Measurements from ENCODE around the gene CARD11.

Gene CARD11

DNA sequence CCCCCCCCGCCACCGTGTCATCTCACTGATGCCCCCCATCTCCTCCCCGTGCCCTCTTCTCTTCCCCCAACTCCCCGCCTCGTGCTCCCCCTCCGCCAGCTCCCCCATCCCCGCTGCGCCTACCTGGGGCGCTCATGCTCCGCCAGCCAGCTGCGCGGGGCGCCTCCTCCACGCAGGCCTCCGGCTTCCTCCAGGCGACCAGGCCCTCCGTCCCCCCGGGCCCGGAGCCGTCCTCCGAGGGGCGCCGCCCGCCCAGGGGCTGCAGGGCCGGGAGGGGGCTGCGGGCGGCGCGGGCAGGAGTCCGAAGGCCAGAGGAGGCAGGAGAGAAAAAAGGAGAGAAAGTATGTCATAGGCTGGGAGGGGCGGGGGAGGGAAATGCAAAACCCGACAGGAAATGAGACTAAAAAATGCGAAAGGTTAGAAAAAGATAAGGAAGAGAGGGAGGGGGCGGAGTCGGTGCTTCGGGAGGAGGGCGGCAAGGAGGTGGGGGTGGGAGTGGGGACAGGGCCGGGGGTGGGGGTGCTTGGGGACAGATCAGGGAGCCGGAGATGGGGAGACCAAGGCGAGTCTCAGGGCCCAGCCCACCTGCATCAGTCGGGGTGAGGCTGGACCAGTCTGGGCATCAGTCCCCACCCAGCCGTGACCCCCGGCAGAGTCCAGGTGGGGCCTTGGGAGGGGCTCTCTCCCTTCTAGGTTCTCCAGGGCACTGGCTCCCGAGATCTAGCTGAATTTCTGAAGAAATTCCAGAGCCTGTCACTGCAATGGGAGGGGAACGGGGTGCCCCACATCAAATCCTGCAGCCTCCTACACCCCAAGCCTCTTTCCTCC, at the start of gene CARD11:
TSS of gene CARD11 (minus strand) at position 324 of the 828 bp plus-strand sequence. CDS start 85,361 bp downstream, outside the sequence.
- peaks cover 22% of the 10 kb centered on the region for H3K4me1 Mint-ChIP-seq
- peak; percentile 25 for DNase-seq
- H3K9me3 Mint-ChIP-seq = peaks cover 3% of the 10 kb centered on the region
- H3K4me3 Mint-ChIP-seq = peak within 1 kb of the TSS; percentile 56
- no peak within 1 kb of the TSS for H3K27ac Mint-ChIP-seq
- TF ChIP-seq, protein P1, sequence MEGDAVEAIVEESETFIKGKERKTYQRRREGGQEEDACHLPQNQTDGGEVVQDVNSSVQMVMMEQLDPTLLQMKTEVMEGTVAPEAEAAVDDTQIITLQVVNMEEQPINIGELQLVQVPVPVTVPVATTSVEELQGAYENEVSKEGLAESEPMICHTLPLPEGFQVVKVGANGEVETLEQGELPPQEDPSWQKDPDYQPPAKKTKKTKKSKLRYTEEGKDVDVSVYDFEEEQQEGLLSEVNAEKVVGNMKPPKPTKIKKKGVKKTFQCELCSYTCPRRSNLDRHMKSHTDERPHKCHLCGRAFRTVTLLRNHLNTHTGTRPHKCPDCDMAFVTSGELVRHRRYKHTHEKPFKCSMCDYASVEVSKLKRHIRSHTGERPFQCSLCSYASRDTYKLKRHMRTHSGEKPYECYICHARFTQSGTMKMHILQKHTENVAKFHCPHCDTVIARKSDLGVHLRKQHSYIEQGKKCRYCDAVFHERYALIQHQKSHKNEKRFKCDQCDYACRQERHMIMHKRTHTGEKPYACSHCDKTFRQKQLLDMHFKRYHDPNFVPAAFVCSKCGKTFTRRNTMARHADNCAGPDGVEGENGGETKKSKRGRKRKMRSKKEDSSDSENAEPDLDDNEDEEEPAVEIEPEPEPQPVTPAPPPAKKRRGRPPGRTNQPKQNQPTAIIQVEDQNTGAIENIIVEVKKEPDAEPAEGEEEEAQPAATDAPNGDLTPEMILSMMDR (IDR thresholded peaks at IDR 0.05) = no peak
- peaks cover 31% of the 10 kb centered on the region for H3K27me3 Mint-ChIP-seq (ENCODE audit: low read depth, poor library complexity)
- no peaks in the 10 kb centered on the region for H3K36me3 Mint-ChIP-seq (ENCODE audit: low read depth)

- H3K4me3 Mint-ChIP-seq = no peak overlapping the region
- H3K9me3 Mint-ChIP-seq = peaks cover 25% of the 10 kb centered on the region
- TF ChIP-seq, protein P1 (IDR thresholded peaks at IDR 0.05) = no peak
- H3K36me3 Mint-ChIP-seq (ENCODE audit: low read depth) = no peaks in the 10 kb centered on the region
- DNase-seq = no peak
- peaks cover 15% of the 10 kb centered on the region for H3K27me3 Mint-ChIP-seq (ENCODE audit: low read depth, poor library complexity)
- no peak overlapping the region for H3K27ac Mint-ChIP-seq
- peaks cover 14% of the 10 kb centered on the region for H3K4me1 Mint-ChIP-seq
Observed at GRCh38 chr7:3092468-3092867, 48.8 kb upstream of the CARD11 start.

DNA sequence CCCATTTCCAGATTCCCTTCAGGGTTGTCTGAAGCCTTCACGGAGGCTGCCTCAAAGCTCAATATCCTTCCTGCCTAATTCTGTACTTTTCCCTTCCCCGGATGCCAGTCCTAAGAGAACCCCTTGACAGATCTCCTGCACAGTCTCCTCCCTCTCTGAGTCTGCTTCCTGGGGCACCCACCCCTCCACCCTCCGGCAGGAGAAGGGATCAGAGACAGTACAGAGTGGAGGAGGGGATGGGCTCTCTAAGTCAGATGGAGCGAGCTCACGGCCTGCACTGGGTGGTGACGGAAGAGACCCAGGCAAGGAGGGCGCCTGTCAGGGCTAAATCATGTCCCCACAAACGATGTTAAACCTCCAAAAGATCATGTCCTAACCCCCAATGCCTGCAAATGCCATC, 48.0 kb upstream of the CARD11 start:
- DNase-seq = no peak
- TF ChIP-seq, protein P1 (IDR thresholded peaks at IDR 0.05) = no peak
- Mint-ChIP-seq H3K27ac (peak overlapping the region; percentile 27), H3K4me3 (no peak overlapping the region), H3K9me3 (peaks cover 17% of the 10 kb centered on the region), H3K4me1 (peaks cover 19% of the 10 kb centered on the region), H3K36me3 (ENCODE audit: low read depth) (no peaks in the 10 kb centered on the region), H3K27me3 (ENCODE audit: low read depth, poor library complexity) (peaks cover 18% of the 10 kb centered on the region)

- Mint-ChIP-seq H3K27ac (no peak overlapping the region), H3K36me3 (ENCODE audit: low read depth) (no peaks in the 10 kb centered on the region), H3K4me3 (no peak overlapping the region), H3K27me3 (ENCODE audit: low read depth, poor library complexity) (peaks cover 20% of the 10 kb centered on the region), H3K4me1 (peaks cover 22% of the 10 kb centered on the region), H3K9me3 (peaks cover 1% of the 10 kb centered on the region)
- TF ChIP-seq, protein P1 (IDR thresholded peaks at IDR 0.05) = peak; percentile 67
- peak; percentile 50 for DNase-seq
Observed at GRCh38 chr7:3089493-3089892, 45.8 kb upstream of the CARD11 start.

GRCh38 chr7:3087243-3087755, 43.6 kb upstream of the CARD11 start:
- Mint-ChIP-seq H3K36me3 (ENCODE audit: low read depth) (no peaks in the 10 kb centered on the region), H3K27me3 (ENCODE audit: low read depth, poor library complexity) (peaks cover 19% of the 10 kb centered on the region), H3K4me1 (peaks cover 22% of the 10 kb centered on the region), H3K9me3 (peaks cover 10% of the 10 kb centered on the region), H3K4me3 (no peak overlapping the region), H3K27ac (no peak overlapping the region)
- no peak for DNase-seq
- TF ChIP-seq, protein P1 (IDR thresholded peaks at IDR 0.05) = no peak

Data from nephron progenitor cell (in vitro differentiated cells).